ENCODE measurements around the gene FAM174C. TPM values are rescaled to one million over a fixed set of nuclear protein-coding genes. Genes with fewer than 3 reads are reported as not detected.

The FAM174C gene
- polyA plus RNA-seq, 1 experiment: 16.6 TPM

GRCh38 chr19:1254530-1255185 is 20.7 kb upstream of the FAM174C start:
- ChIA-PET CTCF (interaction anchor here (2.4 to 3.1 kb wide), 2 partner anchors 10 to 12 kb away, joined by 13 to 16 read pairs; no protein-coding TSS in a partner anchor), POLR2A (interaction anchor here (7.4 kb wide), 1 partner anchor 12 kb away, joined by 241 read pairs; the partner anchor contains the start of gene CIRBP)
- H3K9me3 ChIP-seq (ENCODE audit: control insufficient read depth, insufficient read depth, low read length): no peaks in the 10 kb centered on the region; the same call in 1 of the 2 replicates
- no peak for DNase-seq (ENCODE audit: low read depth, low spot score)
- peak overlapping the region; percentile 73 for H3K27ac ChIP-seq (ENCODE audit: low read depth, low read length)
- no peaks in the 10 kb centered on the region for H3K27me3 ChIP-seq (ENCODE audit: control insufficient read depth, insufficient read depth, low read length)
- TF ChIP-seq CTCF (IDR thresholded peaks at IDR 0.05; ENCODE audit: low read depth, low read length): no peak
- H3K4me3 ChIP-seq (ENCODE audit: low read depth, low read length): no peak overlapping the region

- POLR2A ChIA-PET: interaction anchor here (0.6 to 7.4 kb wide), 2 partner anchors 11 to 18 kb away, joined by 3 to 241 read pairs; partner anchors contain the start of gene CIRBP
- Histone ChIP-seq H3K4me3 (ENCODE audit: low read depth, low read length) (no peak overlapping the region), H3K27ac (ENCODE audit: low read depth, low read length) (peak overlapping the region; percentile 73), H3K27me3 (ENCODE audit: control insufficient read depth, insufficient read depth, low read length) (no peaks in the 10 kb centered on the region), H3K9me3 (ENCODE audit: control insufficient read depth, insufficient read depth, low read length) (no peaks in the 10 kb centered on the region; the same call in 1 of the 2 replicates)
- CTCF ChIA-PET: interaction anchor here (2.4 to 3.1 kb wide), 2 partner anchors 11 kb away, joined by 13 to 16 read pairs; no protein-coding TSS in a partner anchor
- no peak for DNase-seq (ENCODE audit: low read depth, low spot score)
- no peak for TF ChIP-seq CTCF (IDR thresholded peaks at IDR 0.05; ENCODE audit: low read depth, low read length)
Measured at GRCh38 chr19:1255186-1256161, 19.9 kb upstream of the FAM174C start.

DNA sequence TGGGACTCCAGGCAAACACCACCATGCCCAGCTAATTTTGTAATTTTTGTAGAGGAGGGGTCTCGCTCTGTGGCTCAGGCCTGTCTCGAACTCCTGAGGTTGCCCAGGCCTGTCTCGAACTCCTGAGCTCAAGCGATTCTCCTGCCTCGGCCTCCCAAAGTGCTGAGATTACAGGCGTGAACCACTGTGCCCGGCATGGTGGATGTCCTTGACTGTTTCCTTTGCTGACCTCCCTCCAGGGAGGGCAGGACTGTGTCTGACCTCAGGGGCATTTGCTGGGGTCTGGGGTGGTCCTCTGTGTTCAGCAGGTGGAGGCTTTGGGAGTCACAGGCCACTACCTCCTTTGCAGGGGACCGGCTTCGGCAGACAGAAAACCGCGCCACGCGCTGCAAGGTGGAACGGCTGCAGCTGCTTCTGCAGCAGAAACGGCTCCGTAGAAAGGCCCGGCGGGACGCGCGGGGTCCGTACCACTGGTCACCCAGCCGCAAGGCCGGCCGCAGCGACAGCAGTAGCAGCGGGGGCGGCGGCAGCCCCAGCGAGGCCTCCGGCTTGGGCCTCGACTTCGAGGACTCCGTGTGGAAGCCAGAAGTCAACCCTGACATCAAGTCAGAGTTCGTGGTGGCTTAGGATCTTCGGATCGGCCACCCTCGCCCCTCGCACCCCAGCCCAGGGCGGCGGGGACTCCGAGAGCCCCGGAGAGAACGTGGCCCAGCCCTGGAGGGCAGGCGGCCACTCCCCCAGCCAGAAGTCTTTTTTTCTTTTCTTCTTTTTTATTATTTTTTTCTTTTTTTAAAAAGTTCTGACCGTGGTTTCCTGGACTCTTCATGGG is 18.5 kb upstream of the FAM174C start:
- Histone ChIP-seq H3K27me3 (ENCODE audit: control insufficient read depth, insufficient read depth, low read length) (no peaks in the 10 kb centered on the region), H3K27ac (ENCODE audit: low read depth, low read length) (peak overlapping the region; percentile 68), H3K4me3 (ENCODE audit: low read depth, low read length) (no peak overlapping the region), H3K9me3 (ENCODE audit: control insufficient read depth, insufficient read depth, low read length) (no peaks in the 10 kb centered on the region; the same call in 1 of the 2 replicates)
- DNase-seq (ENCODE audit: low read depth, low spot score): no peak
- TF ChIP-seq CTCF (IDR thresholded peaks at IDR 0.05; ENCODE audit: low read depth, low read length): no peak
- CTCF ChIA-PET: interaction anchor here (2.4 to 3.1 kb wide), 2 partner anchors 9 to 12 kb away, joined by 13 to 16 read pairs; no protein-coding TSS in a partner anchor
- POLR2A ChIA-PET: interaction anchor here (0.8 to 7.4 kb wide), 2 partner anchors 8 to 10 kb away, joined by 4 to 241 read pairs; partner anchors contain the start of gene CIRBP

DNA sequence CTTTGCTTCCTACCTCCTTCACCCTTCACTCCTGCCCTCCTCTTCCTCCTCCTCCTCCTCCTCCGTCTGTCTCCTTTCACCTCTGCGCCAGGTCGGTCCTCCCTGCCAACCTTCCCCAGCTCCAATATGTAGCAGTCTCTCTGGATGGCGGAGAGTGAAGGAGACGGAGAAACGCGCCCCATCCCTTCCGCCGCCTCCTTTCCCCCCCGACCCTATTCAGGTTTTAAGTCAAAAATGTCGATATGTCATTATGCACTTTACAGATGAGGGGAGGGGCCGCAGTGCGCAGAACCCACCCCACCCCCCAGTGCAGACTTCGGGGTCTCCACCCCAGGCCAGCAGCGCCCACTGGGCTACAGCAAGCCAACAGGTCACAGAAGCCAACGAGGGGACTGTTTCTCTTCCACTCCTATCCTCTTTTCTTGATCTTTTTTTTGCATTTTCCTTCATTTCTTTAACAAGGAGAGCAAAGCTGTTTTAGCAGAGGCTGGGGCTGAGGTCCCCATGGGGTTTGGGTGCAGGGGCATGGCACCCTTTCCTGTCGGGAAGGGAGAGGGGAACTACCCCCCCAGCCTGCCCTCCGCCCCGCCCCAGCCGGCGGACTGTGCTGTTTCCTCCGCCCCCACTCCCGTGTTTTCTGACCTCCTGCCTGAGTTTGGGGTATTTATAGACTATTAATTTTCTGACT is 17.7 kb upstream of the FAM174C start:
- Histone ChIP-seq H3K27me3 (ENCODE audit: control insufficient read depth, insufficient read depth, low read length) (no peaks in the 10 kb centered on the region), H3K4me3 (ENCODE audit: low read depth, low read length) (no peak overlapping the region), H3K27ac (ENCODE audit: low read depth, low read length) (peak overlapping the region; percentile 68), H3K9me3 (ENCODE audit: control insufficient read depth, insufficient read depth, low read length) (no peaks in the 10 kb centered on the region; the same call in 1 of the 2 replicates)
- ChIA-PET CTCF (interaction anchor here (1.1 to 3.1 kb wide), 3 partner anchors 9 to 14 kb away, joined by 3 to 13 read pairs (median 3); no protein-coding TSS in a partner anchor), POLR2A (interaction anchor here (0.8 to 7.4 kb wide), 2 partner anchors 9 kb away, joined by 4 to 241 read pairs; partner anchors contain the start of gene CIRBP)
- no peak for DNase-seq (ENCODE audit: low read depth, low spot score)
- no peak for TF ChIP-seq CTCF (IDR thresholded peaks at IDR 0.05; ENCODE audit: low read depth, low read length)
